C4-2B (cell line): Measurements from ENCODE around the gene LEPROT.

ENCODE experiments used
- ZFX ChIP-seq: fragments of 450-650 bp; IDR thresholded peaks from 2 replicates; pipeline ENCODE4 v1.6.1; 2017
- TF ChIP-seq, protein P1 (sequence below): fragments of 450-650 bp; conservative IDR thresholded peaks from 2 replicates; pipeline ENCODE4 v1.5.1; 2017; ENCODE audit warnings: mild to moderate bottlenecking

DNA sequence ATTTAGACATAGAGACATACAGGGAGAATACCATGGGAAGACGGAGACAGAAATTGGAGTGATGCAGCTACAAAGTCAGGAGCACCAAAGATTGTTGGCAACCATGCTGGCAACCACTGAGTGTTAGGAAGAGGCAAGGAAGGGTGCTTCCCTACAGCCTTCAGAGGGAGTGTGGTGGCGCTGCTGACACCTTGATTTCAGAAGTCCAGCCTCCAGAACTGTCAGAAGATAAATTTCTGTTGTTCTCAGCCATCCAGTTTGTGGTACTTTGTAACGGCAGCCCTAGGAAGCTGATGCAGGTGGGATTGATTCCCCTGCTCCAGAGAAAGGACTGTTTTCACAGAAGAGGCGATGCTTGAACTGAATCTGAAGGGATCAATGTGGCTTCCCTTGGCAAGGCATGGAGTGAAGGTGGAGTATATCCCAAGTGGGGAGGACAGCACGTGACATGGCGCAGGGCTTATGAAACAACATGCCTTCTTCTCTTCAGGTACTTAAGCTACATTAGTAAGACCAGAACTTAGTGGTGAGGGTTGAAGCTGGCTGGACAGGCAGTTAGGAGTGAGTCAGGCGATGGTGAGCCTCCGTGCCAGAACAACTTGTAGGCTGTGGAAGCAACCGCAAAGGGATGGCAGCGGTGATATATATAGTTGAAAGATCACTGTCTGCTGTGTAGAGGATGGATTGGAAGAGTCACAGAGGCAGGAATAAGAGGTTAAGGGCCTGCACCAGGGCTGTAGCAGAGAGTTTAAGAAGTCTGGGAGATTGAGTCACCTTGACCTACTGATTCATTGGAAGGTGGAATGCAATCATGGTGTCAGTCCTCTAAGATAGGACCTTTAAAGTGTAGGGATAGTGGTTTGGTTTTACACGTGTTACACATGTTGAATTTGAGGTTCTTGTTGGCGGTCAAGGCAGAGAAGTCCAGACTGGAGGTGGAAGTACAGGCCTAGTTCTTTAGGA is 2.1 kb downstream of the LEPROT start:
- TF ChIP-seq, protein P1, sequence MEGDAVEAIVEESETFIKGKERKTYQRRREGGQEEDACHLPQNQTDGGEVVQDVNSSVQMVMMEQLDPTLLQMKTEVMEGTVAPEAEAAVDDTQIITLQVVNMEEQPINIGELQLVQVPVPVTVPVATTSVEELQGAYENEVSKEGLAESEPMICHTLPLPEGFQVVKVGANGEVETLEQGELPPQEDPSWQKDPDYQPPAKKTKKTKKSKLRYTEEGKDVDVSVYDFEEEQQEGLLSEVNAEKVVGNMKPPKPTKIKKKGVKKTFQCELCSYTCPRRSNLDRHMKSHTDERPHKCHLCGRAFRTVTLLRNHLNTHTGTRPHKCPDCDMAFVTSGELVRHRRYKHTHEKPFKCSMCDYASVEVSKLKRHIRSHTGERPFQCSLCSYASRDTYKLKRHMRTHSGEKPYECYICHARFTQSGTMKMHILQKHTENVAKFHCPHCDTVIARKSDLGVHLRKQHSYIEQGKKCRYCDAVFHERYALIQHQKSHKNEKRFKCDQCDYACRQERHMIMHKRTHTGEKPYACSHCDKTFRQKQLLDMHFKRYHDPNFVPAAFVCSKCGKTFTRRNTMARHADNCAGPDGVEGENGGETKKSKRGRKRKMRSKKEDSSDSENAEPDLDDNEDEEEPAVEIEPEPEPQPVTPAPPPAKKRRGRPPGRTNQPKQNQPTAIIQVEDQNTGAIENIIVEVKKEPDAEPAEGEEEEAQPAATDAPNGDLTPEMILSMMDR: no peak
- TF ChIP-seq ZFX: no peak
